HCEC 1CT (cell line): ENCODE data around the gene KLHL35.

ENCODE experiments used
- DNase-seq: peaks from one replicate; pipeline ENCODE4 v3.0.0-alpha.2; 2017

Gene KLHL35

GRCh38 chr11:75440960-75441803 is 8.2 kb upstream of the KLHL35 start:
- no peak for DNase-seq

GRCh38 chr11:75439495-75440120 is 6.6 kb upstream of the KLHL35 start:
- DNase-seq = no peak

- no peak for DNase-seq
These were observed 6.0 kb upstream of the KLHL35 start for GRCh38 chr11:75439026-75439425.

GRCh38 chr11:75437966-75438659 is 5.1 kb upstream of the KLHL35 start:
- no peak for DNase-seq

- no peak for DNase-seq
These were observed 3.8 kb upstream of the KLHL35 start for GRCh38 chr11:75436806-75437205.

- no peak for DNase-seq
These were observed 2.5 kb upstream of the KLHL35 start for GRCh38 chr11:75435571-75435925.

GRCh38 chr11:75434886-75435570 is 2.0 kb upstream of the KLHL35 start:
- no peak for DNase-seq

GRCh38 chr11:75434051-75434450 is 1.0 kb upstream of the KLHL35 start:
- no peak for DNase-seq

GRCh38 chr11:75433443-75433842 is 440 bp upstream of the KLHL35 start:
- DNase-seq = no peak

GRCh38 chr11:75431533-75432525 is 1.2 kb downstream of the KLHL35 start:
- no peak for DNase-seq

- no peak for DNase-seq
These were observed 2.1 kb downstream of the KLHL35 start for GRCh38 chr11:75430714-75431532.

- no peak for DNase-seq
These were observed 2.9 kb downstream of the KLHL35 start for GRCh38 chr11:75429902-75430713.

- no peak for DNase-seq
These were observed 3.4 kb downstream of the KLHL35 start for GRCh38 chr11:75429641-75429901.

GRCh38 chr11:75428989-75429640 is 3.9 kb downstream of the KLHL35 start:
- DNase-seq = no peak

GRCh38 chr11:75428281-75428724 is 4.7 kb downstream of the KLHL35 start:
- DNase-seq = no peak

GRCh38 chr11:75427181-75427580 is 5.8 kb downstream of the KLHL35 start:
- no peak for DNase-seq

- DNase-seq = no peak
These were observed 6.3 kb downstream of the KLHL35 start for GRCh38 chr11:75426720-75427086.

- no peak for DNase-seq
These were observed 7.6 kb downstream of the KLHL35 start for GRCh38 chr11:75425422-75425821.

GRCh38 chr11:75424396-75424795 is 8.6 kb downstream of the KLHL35 start:
- no peak for DNase-seq

- no peak for DNase-seq
These were observed 9.3 kb downstream of the KLHL35 start for GRCh38 chr11:75423721-75424120.
